Right atrium auricular region (tissue), 2 donors: ENCODE measurements around the gene CTDSPL. TPM values are rescaled to one million over a fixed set of nuclear protein-coding genes. Genes with fewer than 3 reads are reported as not detected.
A peak's percentile ranks its signal among the peaks of the same experiment; 100 is the strongest.

Experiments
- DNase-seq: peaks from one replicate; pipeline ENCODE4 v3.0.0-alpha.2; 2019; ENCODE audit warnings: low spot score
- H3K27ac ChIP-seq, 2 donors: fragments of 200-600 bp; sonication (generic); 1 replicate in 1 of 2; 2 replicates in 1 of 2; pipeline ENCODE4 v1.5.1; 2016 to 2019
- H3K27me3 ChIP-seq, 2 donors: fragments of 200-600 bp; sonication (generic); one replicate each; pipeline versions ENCODE4 v1.5.1 to v1.6.0; 2017 to 2019
- H3K36me3 ChIP-seq: fragments of 200-600 bp; sonication (generic); one replicate; pipeline ENCODE4 v1.5.1; 2016
- H3K4me1 ChIP-seq, 2 donors: fragments of 200-600 bp; sonication (generic); one replicate each; pipeline versions ENCODE4 v1.5.1 to v1.6.0; 2017 to 2019
- H3K4me3 ChIP-seq, 2 donors: fragments of 200-600 bp; sonication (generic); 1 replicate in 1 of 2; 2 replicates in 1 of 2; pipeline ENCODE4 v1.5.1; 2017 to 2019; ENCODE audit warnings: mild to moderate bottlenecking in 1 of 2, moderate library complexity in 1 of 2
- H3K9me3 ChIP-seq, 2 donors: fragments of 200-600 bp; sonication (generic); one replicate each; pipeline ENCODE4 v1.5.1; 2019
- CTCF ChIP-seq, 2 donors: fragments of 200-600 bp; sonication (generic); IDR thresholded peaks; one replicate each; pipeline ENCODE4 v1.5.1; 2019; ENCODE audit warnings: antibody characterized with exemption in 2 of 2
- total RNA-seq, 2 donors: library from RNA; depleted of rRNA; stranded (reverse); fragments of >200 nt; gene quantifications; one replicate each; pipeline ENCODE4 v1.1.0, GENCODE V29; 2016

CTDSPL gene
- total RNA-seq, 2 donors from 2014 or later = 35.1 to 58.4 TPM

GRCh38 chr3:37867144-37867543 lies 5.5 kb downstream of the CTDSPL start:
- TF ChIP-seq CTCF (IDR thresholded peaks at IDR 0.05) = no peak
- no peaks in the 10 kb centered on the region for H3K36me3 ChIP-seq
- DNase-seq = no peak
- peaks cover 0 to 25% of the 10 kb centered on the region in 2 donors for H3K4me1 ChIP-seq
- no peak overlapping the region for H3K27ac ChIP-seq
- peaks cover 0 to 18% of the 10 kb centered on the region in 2 donors for H3K9me3 ChIP-seq
- H3K4me3 ChIP-seq = no peak overlapping the region
- no peaks in the 10 kb centered on the region for H3K27me3 ChIP-seq

- Histone ChIP-seq H3K27me3 (no peaks in the 10 kb centered on the region), H3K36me3 (no peaks in the 10 kb centered on the region), H3K4me1 (no peaks in the 10 kb centered on the region), H3K9me3 (peaks cover 0 to 18% of the 10 kb centered on the region in 2 donors), H3K27ac (no peak overlapping the region), H3K4me3 (no peak overlapping the region)
- DNase-seq = no peak
- no peak for TF ChIP-seq CTCF (IDR thresholded peaks at IDR 0.05)
These were observed 10.2 kb downstream of the CTDSPL start for GRCh38 chr3:37871858-37872257.

- no peak for TF ChIP-seq CTCF (IDR thresholded peaks at IDR 0.05)
- H3K27ac ChIP-seq = no peak overlapping the region
- H3K4me1 ChIP-seq = no peaks in the 10 kb centered on the region
- H3K27me3 ChIP-seq = no peaks in the 10 kb centered on the region
- H3K4me3 ChIP-seq = no peak overlapping the region
- no peaks in the 10 kb centered on the region for H3K36me3 ChIP-seq
- peaks cover 0 to 18% of the 10 kb centered on the region in 2 donors for H3K9me3 ChIP-seq
- no peak for DNase-seq
These were observed 10.9 kb downstream of the CTDSPL start for GRCh38 chr3:37872413-37873160.

GRCh38 chr3:37876279-37876678 lies 14.6 kb downstream of the CTDSPL start:
- peaks cover 0 to 7% of the 10 kb centered on the region in 2 donors for H3K9me3 ChIP-seq
- H3K27ac ChIP-seq = no peak overlapping the region
- no peak overlapping the region for H3K4me3 ChIP-seq
- no peaks in the 10 kb centered on the region for H3K4me1 ChIP-seq
- no peak for TF ChIP-seq CTCF (IDR thresholded peaks at IDR 0.05)
- no peaks in the 10 kb centered on the region for H3K27me3 ChIP-seq
- no peak for DNase-seq
- H3K36me3 ChIP-seq = no peaks in the 10 kb centered on the region

GRCh38 chr3:37882711-37883110 lies 21.0 kb downstream of the CTDSPL start:
- Histone ChIP-seq H3K9me3 (no peaks in the 10 kb centered on the region), H3K27ac (peak overlapping the region; percentile 36 to 80), H3K4me1 (peaks cover 0 to 38% of the 10 kb centered on the region in 2 donors), H3K4me3 (no peak overlapping the region), H3K27me3 (no peaks in the 10 kb centered on the region), H3K36me3 (no peaks in the 10 kb centered on the region)
- no peak for TF ChIP-seq CTCF (IDR thresholded peaks at IDR 0.05)
- DNase-seq = no peak

- TF ChIP-seq CTCF (IDR thresholded peaks at IDR 0.05) = no peak
- Histone ChIP-seq H3K27ac (peak overlapping the region in 1 of 2 donors; percentile 42), H3K4me3 (no peak overlapping the region), H3K27me3 (no peaks in the 10 kb centered on the region), H3K36me3 (no peaks in the 10 kb centered on the region), H3K9me3 (no peaks in the 10 kb centered on the region), H3K4me1 (peaks cover 0 to 57% of the 10 kb centered on the region in 2 donors)
- DNase-seq = no peak
These were observed 24.1 kb downstream of the CTDSPL start for GRCh38 chr3:37885814-37886213.
